Brain microvascular endothelial cell (primary cell): ENCODE results near the gene MTRR.

Source experiments
- DNase-seq: peaks from one replicate; pipeline ENCODE4 v3.0.0-alpha.2; 2020
- H3K27ac ChIP-seq: fragments of 250-450 bp; sonication (Bioruptor Pico); 2 replicates; pipeline ENCODE4 v1.5.1; 2020; ENCODE audit warnings: mild to moderate bottlenecking, moderate library complexity
- H3K27me3 ChIP-seq: fragments of 250-450 bp; sonication (Bioruptor Pico); replicated peaks from 2 replicates; pipeline ENCODE4 v1.5.1; 2020; ENCODE audit warnings: mild to moderate bottlenecking
- H3K36me3 ChIP-seq: fragments of 250-450 bp; sonication (Bioruptor Pico); replicated peaks from 2 replicates; pipeline ENCODE4 v1.5.1; 2020; ENCODE audit warnings: mild to moderate bottlenecking
- H3K4me3 ChIP-seq: 2 replicates; pipeline ENCODE4 v1.5.1; 2011; ENCODE audit warnings: low read depth, mild to moderate bottlenecking, control low read depth, low read length, moderate library complexity
- CTCF ChIP-seq: IDR thresholded peaks from 2 replicates; pipeline ENCODE4 v1.5.1; 2011; ENCODE audit warnings: low read depth, mild to moderate bottlenecking, moderate library complexity, low read length, control low read depth, inconsistent platforms; ENCODE audit errors: missing control alignments
- in situ Hi-C: cut with HindIII; loops from 2 replicates; pipeline ENCODE4 v1.10.0; 2017; ENCODE audit warnings: low sequenced_read_pairs, low pct_ligation_motif_present

MTRR gene

DNA sequence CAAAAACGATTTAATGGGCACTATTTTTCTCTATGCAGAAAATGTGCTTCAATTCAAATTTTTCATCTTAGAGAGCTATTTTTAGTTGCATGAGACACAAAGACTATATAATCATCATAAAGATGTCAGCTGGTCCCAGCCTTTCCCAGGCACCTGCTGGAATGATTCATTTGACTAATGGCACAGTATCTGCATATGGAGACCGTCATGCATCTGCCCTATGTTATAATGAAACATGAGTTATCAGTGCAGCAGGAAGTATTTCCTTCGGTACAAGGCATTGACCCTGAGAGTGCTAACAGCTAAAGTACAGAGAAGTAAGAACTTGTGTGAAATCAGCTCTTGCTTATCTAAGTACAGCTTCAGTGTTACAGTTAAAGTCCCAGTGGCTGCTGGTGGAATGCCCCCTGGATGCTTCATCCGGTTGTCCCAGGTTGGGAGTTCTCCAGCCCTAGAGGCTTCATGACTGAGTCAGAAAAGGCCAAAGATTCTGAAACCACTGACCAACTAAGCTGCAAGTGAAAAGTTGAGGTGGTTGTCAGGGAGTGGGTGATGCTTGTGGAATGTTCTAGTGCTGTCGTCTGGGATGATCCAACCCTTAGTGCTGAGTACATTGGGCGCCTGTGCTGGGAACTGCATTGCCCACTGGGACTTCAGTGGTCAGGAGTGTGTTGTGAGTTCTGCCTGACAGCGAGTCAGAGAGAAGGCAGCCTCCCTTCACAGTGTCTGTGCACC lies 57.2 kb downstream of the MTRR start:
- Histone ChIP-seq H3K36me3 (no peaks in the 10 kb centered on the region), H3K4me3 (no peak overlapping the region), H3K27ac (peak overlapping the region; percentile 92), H3K27me3 (no peaks in the 10 kb centered on the region)
- in situ Hi-C loops, result no loop called here
- TF ChIP-seq CTCF, result peak; percentile 24
- peak; percentile 99 for DNase-seq

DNA sequence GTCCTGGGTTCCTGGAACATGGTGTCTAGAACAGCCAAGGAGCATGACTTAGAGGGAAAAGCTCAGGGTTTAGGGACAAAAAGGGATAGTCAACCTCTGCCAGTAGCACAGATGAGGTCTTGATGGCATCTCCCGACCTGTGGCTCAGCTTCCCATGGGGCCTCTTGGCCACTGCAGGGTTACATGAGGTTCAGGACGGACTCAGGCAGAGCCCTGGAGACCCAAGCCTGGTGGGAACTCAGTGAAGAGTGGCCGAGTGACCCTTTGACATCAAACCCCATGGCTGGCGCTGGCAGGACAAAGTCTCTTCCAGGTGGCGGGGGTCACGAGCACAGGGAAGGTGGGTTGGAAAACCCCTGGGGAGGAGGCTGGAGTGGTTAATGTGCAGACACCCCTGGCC lies 57.8 kb downstream of the MTRR start:
- no peak overlapping the region for H3K4me3 ChIP-seq
- no peak for DNase-seq
- no peak for TF ChIP-seq CTCF
- H3K27ac ChIP-seq, result peak overlapping the region; percentile 92
- H3K27me3 ChIP-seq, result no peaks in the 10 kb centered on the region
- H3K36me3 ChIP-seq, result no peaks in the 10 kb centered on the region
- in situ Hi-C loops, result no loop called here

DNA sequence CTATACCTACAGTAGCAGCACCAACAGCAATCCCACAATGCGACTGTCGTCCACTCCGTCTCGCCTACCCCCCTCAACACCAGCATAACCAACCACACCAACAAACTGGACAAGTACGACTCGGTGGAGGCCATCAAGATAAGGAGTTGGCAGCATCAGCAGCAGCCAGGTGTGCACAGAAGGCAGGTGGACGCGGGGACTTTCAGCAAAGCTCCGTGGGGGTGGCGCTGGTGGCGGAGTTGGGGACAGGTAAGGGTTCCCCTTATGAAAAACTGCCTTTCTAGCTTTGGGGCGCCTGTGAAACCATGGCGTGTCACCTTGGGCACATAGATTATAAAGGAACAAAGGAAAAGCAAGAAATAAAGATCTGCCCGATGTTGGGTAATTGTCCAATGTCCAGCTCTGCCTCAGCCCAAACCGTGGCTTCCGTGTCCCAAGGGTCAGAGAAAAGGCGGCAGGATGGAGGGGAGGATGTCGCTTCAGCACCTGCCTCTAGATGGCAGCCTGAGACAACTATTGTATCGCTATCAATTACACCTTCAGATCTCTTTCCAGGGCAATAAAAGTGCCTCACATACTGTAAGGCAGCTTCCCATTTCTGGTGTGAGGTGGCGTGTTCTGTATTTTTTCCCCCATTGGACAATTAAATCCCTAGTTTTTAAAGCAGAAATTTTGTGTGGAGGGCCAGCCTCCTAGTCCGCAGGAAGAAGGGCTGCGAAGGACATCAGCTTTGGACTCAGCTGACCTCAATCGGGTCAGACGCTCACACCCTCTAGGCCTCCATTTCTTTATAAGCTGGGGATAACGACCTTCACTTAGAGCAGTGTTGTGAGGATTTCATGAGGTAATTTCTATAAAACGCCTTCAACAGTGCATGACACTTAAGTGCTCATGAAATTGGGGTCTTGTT lies 58.8 kb downstream of the MTRR start:
- in situ Hi-C loops, result no loop called here
- DNase-seq, result peak; percentile 72
- Histone ChIP-seq H3K36me3 (no peaks in the 10 kb centered on the region), H3K27me3 (no peaks in the 10 kb centered on the region), H3K27ac (peak overlapping the region; percentile 92), H3K4me3 (no peak overlapping the region)
- peak; percentile 85 for TF ChIP-seq CTCF

DNA sequence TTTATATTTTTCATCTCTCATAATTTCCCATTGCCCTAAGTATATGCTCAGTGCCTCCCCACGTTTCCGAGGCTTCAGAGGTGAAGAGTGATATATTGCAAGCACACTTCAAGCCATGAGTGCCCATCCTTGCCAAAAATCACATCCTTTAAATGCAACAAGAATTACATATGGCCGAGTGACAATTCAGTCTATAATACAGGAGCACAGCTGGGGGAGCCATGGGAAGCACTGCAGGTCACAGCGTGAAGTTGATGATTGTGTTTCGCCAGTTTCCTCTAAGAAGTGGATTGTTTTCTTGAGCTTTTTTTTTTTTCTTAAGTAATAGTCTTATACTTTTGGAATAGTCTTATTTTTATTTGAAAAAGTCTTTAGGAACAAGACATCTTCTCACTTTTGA lies 61.1 kb downstream of the MTRR start:
- in situ Hi-C loops, result no loop called here
- DNase-seq, result no peak
- H3K4me3 ChIP-seq, result no peak overlapping the region
- H3K36me3 ChIP-seq, result no peaks in the 10 kb centered on the region
- H3K27ac ChIP-seq, result no peak overlapping the region
- H3K27me3 ChIP-seq, result no peaks in the 10 kb centered on the region
- TF ChIP-seq CTCF, result no peak

DNA sequence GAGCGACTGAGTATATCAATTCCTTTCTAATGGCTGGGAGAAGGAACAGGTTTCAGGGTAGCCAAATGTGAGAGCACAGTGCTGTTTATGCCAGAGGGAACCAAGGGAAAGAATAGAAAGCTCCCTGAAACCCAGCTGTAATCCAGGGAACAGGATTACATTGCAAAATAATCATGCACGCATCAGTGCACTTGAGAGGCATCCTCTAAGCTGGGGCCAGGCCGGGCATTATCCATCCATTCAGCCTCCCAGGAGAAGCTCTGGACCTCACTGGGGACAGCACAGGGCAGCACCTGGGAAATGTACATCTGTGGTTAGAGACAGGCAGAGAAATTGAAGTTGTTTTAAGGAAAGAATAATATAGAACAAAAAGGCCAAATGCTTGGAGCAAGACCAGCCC lies 72.7 kb downstream of the MTRR start:
- H3K4me3 ChIP-seq, result no peak overlapping the region
- no peaks in the 10 kb centered on the region for H3K27me3 ChIP-seq
- no peak overlapping the region for H3K27ac ChIP-seq
- TF ChIP-seq CTCF, result no peak
- no peaks in the 10 kb centered on the region for H3K36me3 ChIP-seq
- in situ Hi-C loops, result no loop called here
- DNase-seq, result no peak
